ENCODE data around the gene TTBK2.
"Not testable (repeated sequence)": the region's sequence is repeated elsewhere in the genome, so short reads cannot be mapped to it uniquely, and the experiment has no call there.

TTBK2 gene

DNA sequence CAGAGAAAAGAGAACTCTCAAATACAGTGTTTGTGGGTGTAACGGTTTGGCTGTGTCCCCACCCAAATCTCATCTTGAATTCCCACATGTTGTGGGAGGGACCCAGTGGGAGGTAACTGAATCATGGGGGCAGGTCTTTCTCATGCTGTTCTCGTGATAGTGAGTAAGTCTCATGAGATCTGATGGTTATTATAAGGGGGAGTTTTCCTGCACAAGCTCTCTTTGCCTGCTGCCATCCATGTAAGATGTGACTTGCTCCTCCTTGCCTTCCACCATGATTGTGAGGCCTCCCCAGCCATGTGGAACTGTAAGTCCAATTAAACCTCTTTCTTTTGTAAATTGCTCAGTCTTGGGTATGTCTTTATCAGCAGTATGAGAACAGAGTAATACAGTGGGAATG, 158.8 kb downstream of the TTBK2 start:
- not testable (repeated sequence) for DNase-seq (ENCODE audit: low read depth in 2 of 2)

DNA sequence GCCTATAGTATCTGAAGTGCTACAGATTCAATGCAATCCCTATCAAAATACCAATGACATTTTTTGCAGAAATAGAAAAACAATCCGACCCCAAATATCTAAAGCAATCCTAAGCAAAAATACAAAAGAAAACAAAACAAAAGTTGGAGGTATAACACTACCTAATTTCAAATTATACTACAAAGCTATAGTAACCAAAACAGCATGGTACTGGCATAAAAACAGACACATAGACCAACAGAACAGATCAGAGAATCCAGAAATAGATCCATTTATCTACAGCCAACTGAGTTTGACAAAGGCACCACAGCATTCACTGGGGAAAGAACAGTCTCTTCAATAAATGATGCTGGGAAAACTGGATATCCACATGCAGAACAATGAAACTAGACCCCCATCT, 159.8 kb downstream of the TTBK2 start:
- DNase-seq (ENCODE audit: low read depth in 2 of 2): no peak

GRCh38 chr15:42759093-42759492, 161.5 kb downstream of the TTBK2 start:
- no peak for DNase-seq (ENCODE audit: low read depth in 2 of 2)

DNA sequence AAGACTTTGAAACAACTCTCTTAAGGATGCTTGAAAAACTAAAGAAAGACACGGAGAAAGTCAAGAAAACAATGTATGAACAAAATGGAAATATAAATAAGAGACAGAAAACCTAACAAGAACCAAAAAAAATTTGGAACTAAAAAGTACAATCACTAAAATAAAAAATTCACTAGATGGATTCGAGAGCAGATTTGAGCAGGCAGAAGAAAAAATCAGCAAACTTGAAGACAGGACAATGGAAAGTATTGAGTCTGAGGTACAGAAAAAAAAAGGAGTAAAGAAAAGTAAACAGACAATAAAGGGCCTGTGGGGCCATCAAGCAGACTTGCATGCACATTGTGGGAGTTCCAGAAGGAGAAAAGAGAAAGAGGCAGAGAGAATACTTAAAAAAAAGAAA, 170.3 kb downstream of the TTBK2 start:
- DNase-seq (ENCODE audit: low read depth in 2 of 2): no peak

GRCh38 chr15:42749266-42749665, 171.3 kb downstream of the TTBK2 start:
- no peak for DNase-seq (ENCODE audit: low read depth in 2 of 2)

- no peak for DNase-seq (ENCODE audit: low read depth in 2 of 2)
Observed at GRCh38 chr15:42744195-42744594, 176.4 kb downstream of the TTBK2 start.

DNA sequence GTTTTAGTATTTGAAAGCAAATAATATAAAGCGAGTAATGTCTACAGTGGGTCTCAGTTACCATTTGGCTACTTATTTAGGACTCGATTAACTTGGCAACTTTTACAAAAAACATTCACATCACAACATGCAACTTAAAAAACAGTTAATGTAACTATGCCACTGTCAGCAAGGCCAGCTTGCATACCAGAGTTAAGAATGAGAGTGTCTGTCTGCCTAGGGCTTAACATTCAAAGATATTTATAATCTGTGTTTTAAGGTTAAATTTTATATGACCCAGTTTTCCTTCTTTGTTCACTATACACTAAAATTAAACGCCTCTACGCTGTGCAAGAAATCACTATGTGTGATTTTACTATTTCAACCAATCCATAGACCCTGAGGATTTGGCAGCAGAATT, 178.4 kb downstream of the TTBK2 start:
- DNase-seq (ENCODE audit: low read depth in 2 of 2): no peak

GRCh38 chr15:42741710-42742109, 178.9 kb downstream of the TTBK2 start:
- no peak for DNase-seq (ENCODE audit: low read depth in 2 of 2)

GRCh38 chr15:42737529-42738328, 182.8 kb downstream of the TTBK2 start:
- DNase-seq (ENCODE audit: low read depth in 2 of 2): no peak

GRCh38 chr15:42736793-42737528, 183.6 kb downstream of the TTBK2 start, which contains the start of gene CDAN1:
Gene CDAN1 (minus strand): TSS chr15:42737128. CDS start chr15:42737102, 26 bp downstream.
- DNase-seq (ENCODE audit: low read depth in 2 of 2): peak; percentile 79 to 88

DNA sequence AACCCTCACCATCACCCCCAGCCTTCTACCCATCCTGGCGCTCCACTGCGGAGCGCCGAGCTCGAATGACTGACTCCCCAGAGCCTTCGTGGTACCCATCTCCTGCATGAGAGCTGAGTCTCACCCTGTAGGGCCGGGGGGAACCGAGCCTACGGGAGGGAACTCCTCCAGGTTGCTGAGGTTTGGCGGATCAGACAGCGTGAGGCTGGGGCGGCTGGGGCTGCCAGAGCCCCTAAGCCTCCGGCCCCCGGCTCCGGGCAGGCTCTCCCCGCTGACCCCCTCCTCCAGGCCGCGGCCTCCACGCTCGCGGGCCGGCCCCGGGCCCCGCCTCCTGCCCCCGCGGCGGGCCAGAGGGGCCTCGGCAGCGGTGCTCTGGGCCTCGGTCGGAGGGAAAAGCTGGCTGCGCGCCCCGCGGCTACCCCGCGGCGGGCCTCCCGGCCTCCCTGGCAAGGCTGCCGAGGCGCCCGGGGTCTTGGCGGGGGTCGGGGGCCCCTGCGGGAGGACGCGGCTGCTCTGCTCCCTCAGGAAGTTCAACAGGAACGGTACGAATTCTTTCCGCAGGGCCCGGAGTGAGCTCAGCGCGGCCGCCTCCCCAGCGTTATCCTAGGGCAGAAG, 184.3 kb downstream of the TTBK2 start:
- DNase-seq (ENCODE audit: low read depth in 2 of 2): no peak

DNA sequence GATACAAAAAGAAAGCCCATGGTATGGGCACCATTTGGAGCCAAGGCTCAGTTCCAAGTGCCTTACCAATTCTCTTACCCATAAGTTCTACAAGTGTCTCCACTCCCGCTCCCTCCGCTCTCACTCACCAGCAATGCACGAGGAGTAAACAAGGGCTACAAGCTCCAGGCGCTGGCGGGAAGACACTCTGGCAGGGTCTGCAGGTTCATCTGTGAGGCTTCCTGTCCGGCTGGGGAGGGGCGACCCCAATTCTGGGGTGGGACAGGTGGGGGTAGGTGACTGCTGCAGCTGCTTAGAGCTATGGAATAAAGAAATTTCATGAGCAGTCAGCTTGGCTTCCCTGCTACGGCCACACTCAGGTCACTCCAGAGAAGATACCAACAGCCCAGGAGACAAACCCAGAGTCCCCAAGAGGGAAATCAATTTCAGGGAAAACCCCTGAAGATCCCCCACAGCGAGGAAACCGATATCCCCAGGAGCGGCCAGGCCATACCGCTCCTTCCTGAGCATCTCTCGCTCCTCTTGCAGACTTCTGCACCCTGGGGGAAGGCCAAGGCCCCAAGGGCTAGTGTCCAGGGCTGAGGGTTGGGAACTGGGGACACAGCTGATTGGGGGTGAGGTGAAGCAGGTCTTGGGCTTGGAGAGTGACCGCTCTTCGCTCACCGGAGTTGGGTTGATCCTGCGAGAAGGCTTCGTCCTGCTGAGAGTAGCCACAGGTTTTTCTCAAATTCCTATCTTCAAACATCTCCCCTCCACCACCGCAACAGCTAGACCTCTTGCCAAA, 185.0 kb downstream of the TTBK2 start:
- no peak for DNase-seq (ENCODE audit: low read depth in 2 of 2)

- no peak for DNase-seq (ENCODE audit: low read depth in 2 of 2)
Observed at GRCh38 chr15:42734076-42734672, 186.4 kb downstream of the TTBK2 start.

- DNase-seq (ENCODE audit: low read depth in 2 of 2): no peak
Observed at GRCh38 chr15:42733027-42733426, 187.6 kb downstream of the TTBK2 start.

- no peak for DNase-seq (ENCODE audit: low read depth in 2 of 2)
Observed at GRCh38 chr15:42732095-42732827, 188.3 kb downstream of the TTBK2 start.

DNA sequence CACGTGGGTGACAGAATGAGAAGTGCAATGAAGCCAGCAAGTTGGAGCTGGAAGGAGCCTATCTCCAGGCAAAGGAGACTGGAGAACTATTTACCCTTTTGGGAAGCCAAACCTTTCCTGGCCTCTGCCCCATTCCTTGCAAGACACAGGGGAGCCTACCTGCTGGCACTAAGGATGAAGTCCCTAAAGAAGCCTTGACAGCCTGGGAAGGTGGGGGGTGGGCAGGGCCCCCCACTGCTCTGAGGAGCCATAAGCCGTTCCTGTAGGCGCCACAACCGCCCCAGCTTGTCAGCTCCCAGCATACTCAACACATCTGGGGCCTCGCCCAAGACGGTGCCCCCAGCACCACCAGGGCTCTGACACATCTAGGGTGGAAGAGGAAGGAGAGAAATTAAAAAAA, 189.1 kb downstream of the TTBK2 start:
- no peak for DNase-seq (ENCODE audit: low read depth in 2 of 2)

DNA sequence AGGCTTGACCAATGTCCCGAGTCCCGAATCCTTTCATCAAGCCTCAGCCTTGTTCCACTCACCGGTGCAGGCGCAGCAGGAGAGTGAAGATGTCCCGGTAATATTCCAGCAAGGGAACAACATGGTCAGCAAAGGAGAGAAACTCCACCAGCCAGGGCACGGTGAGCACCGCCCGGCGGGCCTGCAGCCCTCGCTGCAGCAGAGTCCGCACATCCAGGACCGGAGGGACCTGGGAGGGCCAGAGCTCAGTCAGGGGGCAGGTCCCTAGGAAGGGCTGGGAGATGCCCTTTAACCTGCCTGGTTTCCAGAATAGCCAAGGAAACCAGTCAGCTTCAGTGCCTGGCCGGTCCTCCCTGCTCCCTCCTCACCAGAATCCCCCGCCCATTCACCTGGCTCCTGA, 190.0 kb downstream of the TTBK2 start:
- DNase-seq (ENCODE audit: low read depth in 2 of 2): no peak

DNA sequence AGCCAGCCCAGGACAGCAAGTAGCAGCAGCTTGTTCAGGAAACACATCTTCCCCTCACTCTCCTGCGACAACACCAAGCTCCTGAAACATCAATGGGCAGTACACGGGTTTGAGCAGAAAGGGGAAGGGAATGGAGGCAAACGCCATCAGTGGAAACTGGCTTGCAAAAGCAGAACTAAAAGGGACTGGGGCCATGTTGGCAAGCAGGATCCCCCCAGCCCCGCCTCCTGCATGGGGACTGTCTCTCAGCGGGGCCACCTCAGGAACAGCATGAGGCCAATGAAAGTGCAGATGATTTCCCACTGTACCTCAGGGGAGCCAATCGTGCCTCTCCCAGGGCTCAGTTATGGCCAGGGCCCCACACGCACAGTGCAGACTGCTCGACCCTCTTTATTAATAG, 190.4 kb downstream of the TTBK2 start:
- no peak for DNase-seq (ENCODE audit: low read depth in 2 of 2)

DNA sequence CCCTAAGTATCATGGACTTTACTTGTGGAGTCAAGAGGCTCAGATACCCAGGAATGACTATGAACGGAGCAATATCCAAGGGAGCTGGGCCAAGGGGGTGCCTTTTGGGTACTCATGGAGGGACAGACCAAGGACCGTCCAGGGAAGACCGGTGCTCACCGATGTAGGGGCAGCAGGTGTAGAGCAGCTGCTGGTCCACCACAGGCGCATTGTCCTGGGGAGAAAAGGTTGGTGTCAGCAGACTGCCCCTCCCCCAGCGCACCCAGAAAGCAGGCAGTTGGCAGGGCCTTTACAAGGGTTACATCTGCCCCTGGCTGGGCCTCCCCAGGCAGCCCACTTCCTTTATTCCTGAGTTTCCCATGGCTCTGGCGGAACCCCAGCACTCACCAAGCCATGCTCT, 191.2 kb downstream of the TTBK2 start:
- no peak for DNase-seq (ENCODE audit: low read depth in 2 of 2)

DNA sequence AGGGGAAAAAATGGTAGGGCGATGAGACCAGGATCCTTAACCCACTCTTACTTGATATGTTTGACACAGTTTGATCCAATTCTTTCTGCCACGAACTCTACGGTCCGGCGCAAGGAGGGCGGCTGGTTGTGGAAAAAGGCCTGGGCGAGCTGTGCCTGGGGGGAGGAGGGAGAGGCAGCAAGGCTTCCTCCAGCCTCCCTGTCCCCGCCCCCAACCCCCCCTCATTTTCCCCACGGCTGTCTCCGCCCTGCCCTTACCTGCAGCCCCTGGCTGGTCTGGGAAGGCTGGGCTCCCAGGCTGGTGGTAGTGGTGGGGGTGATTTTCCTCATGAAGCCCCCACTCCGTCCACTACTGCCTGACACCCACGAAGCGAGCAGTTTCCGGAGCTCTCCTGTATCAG, 191.6 kb downstream of the TTBK2 start:
- DNase-seq (ENCODE audit: low read depth in 2 of 2): no peak

- DNase-seq (ENCODE audit: low read depth in 2 of 2): no peak
Observed at GRCh38 chr15:42728560-42728959, 192.0 kb downstream of the TTBK2 start.
